ENCODE data around the gene FAM131A. TPM values are rescaled to one million over a fixed set of nuclear protein-coding genes. Genes with fewer than 3 reads are reported as not detected.

Gene FAM131A
- total RNA-seq, 1 experiment from 2014 or later = 12.9 TPM

DNA sequence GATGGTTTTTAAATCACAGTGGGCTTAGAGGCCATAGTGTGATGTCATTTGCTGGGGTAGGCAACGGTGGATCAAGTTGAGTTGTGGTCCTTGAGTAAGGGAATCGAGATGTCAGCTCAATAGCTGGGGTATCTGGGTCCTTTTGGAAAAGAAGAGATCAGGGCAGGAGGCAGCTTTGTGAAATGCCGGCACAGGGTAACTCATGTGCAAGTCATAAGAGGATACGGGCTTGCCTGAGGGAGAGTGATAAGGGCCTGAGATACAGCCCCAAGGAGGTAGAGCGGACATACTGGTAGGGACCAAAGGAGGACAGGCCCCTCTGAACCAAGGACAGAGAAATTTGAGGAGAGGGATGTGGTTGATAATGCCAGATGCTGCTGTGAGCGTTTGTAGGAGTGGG is 4.2 kb upstream of the FAM131A start:
- Mint-ChIP-seq H3K4me1 (ENCODE audit: insufficient read depth, unreplicated experiment) (peaks cover 70% of the 10 kb centered on the region), H3K27ac (ENCODE audit: low read depth, unreplicated experiment) (peak overlapping the region; percentile 89), H3K4me3 (ENCODE audit: unreplicated experiment) (no peak overlapping the region), H3K27me3 (ENCODE audit: insufficient read depth, unreplicated experiment) (no peaks in the 10 kb centered on the region), H3K9me3 (ENCODE audit: unreplicated experiment) (no peaks in the 10 kb centered on the region), H3K36me3 (ENCODE audit: insufficient read depth, unreplicated experiment) (peaks cover 81% of the 10 kb centered on the region)
- ChIA-PET CTCF (no interaction called here), POLR2A (interaction anchor here (0.8 kb wide), 1 partner anchor 12 kb away, joined by 3 read pairs; no protein-coding TSS in a partner anchor)
- intact Hi-C loops (cut with micrococcal nuclease) = no loop called here
- BruUV-seq (replicated peaks) = no TSS peak
- TF ChIP-seq, protein P1, sequence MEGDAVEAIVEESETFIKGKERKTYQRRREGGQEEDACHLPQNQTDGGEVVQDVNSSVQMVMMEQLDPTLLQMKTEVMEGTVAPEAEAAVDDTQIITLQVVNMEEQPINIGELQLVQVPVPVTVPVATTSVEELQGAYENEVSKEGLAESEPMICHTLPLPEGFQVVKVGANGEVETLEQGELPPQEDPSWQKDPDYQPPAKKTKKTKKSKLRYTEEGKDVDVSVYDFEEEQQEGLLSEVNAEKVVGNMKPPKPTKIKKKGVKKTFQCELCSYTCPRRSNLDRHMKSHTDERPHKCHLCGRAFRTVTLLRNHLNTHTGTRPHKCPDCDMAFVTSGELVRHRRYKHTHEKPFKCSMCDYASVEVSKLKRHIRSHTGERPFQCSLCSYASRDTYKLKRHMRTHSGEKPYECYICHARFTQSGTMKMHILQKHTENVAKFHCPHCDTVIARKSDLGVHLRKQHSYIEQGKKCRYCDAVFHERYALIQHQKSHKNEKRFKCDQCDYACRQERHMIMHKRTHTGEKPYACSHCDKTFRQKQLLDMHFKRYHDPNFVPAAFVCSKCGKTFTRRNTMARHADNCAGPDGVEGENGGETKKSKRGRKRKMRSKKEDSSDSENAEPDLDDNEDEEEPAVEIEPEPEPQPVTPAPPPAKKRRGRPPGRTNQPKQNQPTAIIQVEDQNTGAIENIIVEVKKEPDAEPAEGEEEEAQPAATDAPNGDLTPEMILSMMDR (IDR thresholded peaks at IDR 0.05; ENCODE audit: unreplicated experiment) = no peak
- no peak for DNase-seq (ENCODE audit: unreplicated experiment)

DNA sequence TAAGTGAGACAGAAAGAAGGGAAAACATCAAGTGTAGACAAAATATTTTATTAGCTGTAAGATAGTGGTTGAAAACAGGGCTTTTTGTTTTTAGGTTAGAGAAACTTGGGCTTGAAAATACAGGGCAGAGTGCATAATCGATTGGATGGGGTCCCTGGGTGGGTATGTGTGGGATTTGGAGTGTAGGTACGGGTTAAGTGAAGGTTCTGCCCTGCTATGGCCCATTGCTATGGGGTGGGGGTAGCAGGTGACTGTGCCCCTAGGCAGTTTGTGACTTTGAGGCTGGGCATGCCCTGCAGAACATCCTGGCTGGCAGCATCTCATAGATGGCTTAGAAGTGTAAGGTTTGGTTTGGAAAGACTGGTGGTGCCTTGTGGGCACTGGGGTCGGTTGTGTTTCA is 3.7 kb upstream of the FAM131A start:
- Mint-ChIP-seq H3K4me3 (ENCODE audit: unreplicated experiment) (no peak overlapping the region), H3K36me3 (ENCODE audit: insufficient read depth, unreplicated experiment) (peaks cover 76% of the 10 kb centered on the region), H3K27me3 (ENCODE audit: insufficient read depth, unreplicated experiment) (no peaks in the 10 kb centered on the region), H3K27ac (ENCODE audit: low read depth, unreplicated experiment) (peak overlapping the region; percentile 89), H3K4me1 (ENCODE audit: insufficient read depth, unreplicated experiment) (peaks cover 66% of the 10 kb centered on the region), H3K9me3 (ENCODE audit: unreplicated experiment) (no peaks in the 10 kb centered on the region)
- DNase-seq (ENCODE audit: unreplicated experiment) = no peak
- no TSS peak for BruUV-seq (replicated peaks)
- ChIA-PET CTCF (no interaction called here), POLR2A (interaction anchor here (0.6 to 0.8 kb wide), 3 partner anchors 13 to 235 kb away, joined by 3 read pairs; partner anchors contain the start of gene EEF1AKMT4)
- intact Hi-C loops (cut with micrococcal nuclease) = loop anchor here (2.0 kb wide), 1 partner anchor 13 kb away; no protein-coding TSS in a partner anchor
- TF ChIP-seq, protein P1 (IDR thresholded peaks at IDR 0.05; ENCODE audit: unreplicated experiment) = no peak

DNA sequence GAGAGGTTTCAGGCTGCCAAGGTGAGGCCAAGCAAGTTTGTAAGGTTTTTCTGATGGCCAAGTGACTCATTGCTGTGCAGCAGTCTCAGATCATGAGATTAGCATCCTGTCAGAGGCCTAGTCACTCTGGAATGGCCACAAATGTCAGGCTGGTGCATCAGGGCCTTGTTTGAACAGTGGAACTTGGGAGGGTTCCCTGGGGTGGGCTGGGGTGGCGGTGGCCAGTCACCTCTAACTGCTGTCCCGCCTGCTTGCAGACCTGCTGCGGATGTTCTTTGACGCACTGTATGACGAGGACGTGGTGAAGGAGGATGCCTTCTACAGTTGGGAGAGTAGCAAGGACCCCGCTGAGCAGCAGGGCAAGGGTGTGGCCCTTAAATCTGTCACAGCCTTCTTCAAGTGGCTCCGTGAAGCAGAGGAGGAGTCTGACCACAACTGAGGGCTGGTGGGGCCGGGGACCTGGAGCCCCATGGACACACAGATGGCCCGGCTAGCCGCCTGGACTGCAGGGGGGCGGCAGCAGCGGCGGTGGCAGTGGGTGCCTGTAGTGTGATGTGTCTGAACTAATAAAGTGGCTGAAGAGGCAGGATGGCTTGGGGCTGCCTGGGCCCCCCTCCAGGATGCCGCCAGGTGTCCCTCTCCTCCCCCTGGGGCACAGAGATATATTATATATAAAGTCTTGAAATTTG is 2.8 kb upstream of the FAM131A start:
- intact Hi-C loops (cut with micrococcal nuclease) = loop anchor here (2.0 kb wide), 1 partner anchor 14 kb away; no protein-coding TSS in a partner anchor
- TF ChIP-seq, protein P1 (IDR thresholded peaks at IDR 0.05; ENCODE audit: unreplicated experiment) = no peak
- Mint-ChIP-seq H3K27me3 (ENCODE audit: insufficient read depth, unreplicated experiment) (no peaks in the 10 kb centered on the region), H3K36me3 (ENCODE audit: insufficient read depth, unreplicated experiment) (peaks cover 67% of the 10 kb centered on the region), H3K4me1 (ENCODE audit: insufficient read depth, unreplicated experiment) (peaks cover 57% of the 10 kb centered on the region), H3K27ac (ENCODE audit: low read depth, unreplicated experiment) (peak overlapping the region; percentile 89), H3K4me3 (ENCODE audit: unreplicated experiment) (no peak overlapping the region), H3K9me3 (ENCODE audit: unreplicated experiment) (no peaks in the 10 kb centered on the region)
- TSS peak; percentile 46 for BruUV-seq (replicated peaks)
- DNase-seq (ENCODE audit: unreplicated experiment) = peak; percentile 33
- POLR2A ChIA-PET = interaction anchor here (0.6 to 1.3 kb wide), 3 partner anchors 14 to 85 kb away, joined by 3 to 7 read pairs (median 7); partner anchors contain the start of genes CLCN2, EEF1AKMT4 and POLR2H
- CTCF ChIA-PET = no interaction called here

GRCh38 chr3:184335291-184335660 is 2.1 kb upstream of the FAM131A start:
- Mint-ChIP-seq H3K27ac (ENCODE audit: low read depth, unreplicated experiment) (peak overlapping the region; percentile 89), H3K4me3 (ENCODE audit: unreplicated experiment) (peak overlapping the region; percentile 84), H3K9me3 (ENCODE audit: unreplicated experiment) (no peaks in the 10 kb centered on the region), H3K27me3 (ENCODE audit: insufficient read depth, unreplicated experiment) (no peaks in the 10 kb centered on the region), H3K36me3 (ENCODE audit: insufficient read depth, unreplicated experiment) (peaks cover 60% of the 10 kb centered on the region), H3K4me1 (ENCODE audit: insufficient read depth, unreplicated experiment) (peaks cover 54% of the 10 kb centered on the region)
- POLR2A ChIA-PET = interaction anchor here (0.6 to 1.3 kb wide), 4 partner anchors 15 to 430 kb away, joined by 3 to 7 read pairs (median 5); partner anchors contain the start of genes CLCN2 and POLR2H
- DNase-seq (ENCODE audit: unreplicated experiment) = no peak
- intact Hi-C loops (cut with micrococcal nuclease) = loop anchor here (2.0 kb wide), 1 partner anchor 14 kb away; no protein-coding TSS in a partner anchor
- TF ChIP-seq, protein P1 (IDR thresholded peaks at IDR 0.05; ENCODE audit: unreplicated experiment) = no peak
- no TSS peak for BruUV-seq (replicated peaks)
- CTCF ChIA-PET = interaction anchor here (0.6 kb wide), 1 partner anchor 94 kb away, joined by 3 read pairs; no protein-coding TSS in a partner anchor

Data from MCF 10A (cell line).